Karpas-422 (cell line): ENCODE data around the gene IFIT1. TPM values are rescaled to one million over a fixed set of nuclear protein-coding genes. Genes with fewer than 3 reads are reported as not detected.
"Not testable (repeated sequence)": the region's sequence is repeated elsewhere in the genome, so short reads cannot be mapped to it uniquely, and the experiment has no call there.

Experiments used
- DNase-seq: peaks from one replicate; pipeline ENCODE4 v3.0.0-alpha.2; 2015
- H2AFZ ChIP-seq: fragments of 200-600 bp; sonication (generic); 2 replicates; pipeline ENCODE4 v1.6.1; 2014; ENCODE audit warnings: antibody characterized with exemption, low read length, mixed read lengths
- H3K27ac ChIP-seq: fragments of 200-600 bp; sonication (generic); 2 replicates; pipeline ENCODE4 v1.5.1; 2014; ENCODE audit warnings: mild to moderate bottlenecking, low read length, moderate library complexity
- H3K27me3 ChIP-seq: fragments of 200-600 bp; sonication (generic); 2 replicates; pipeline ENCODE4 v1.6.1; 2014; ENCODE audit warnings: low read length, mixed read lengths
- H3K36me3 ChIP-seq: fragments of 200-600 bp; sonication (generic); 2 replicates; pipeline ENCODE4 v1.6.1; 2014; ENCODE audit warnings: low read length, mixed read lengths; ENCODE audit not compliant: insufficient read depth
- H3K4me1 ChIP-seq: fragments of 200-600 bp; sonication (generic); 2 replicates; pipeline ENCODE4 v1.6.1; 2014; ENCODE audit warnings: mild to moderate bottlenecking, low read length, mixed read lengths
- H3K4me2 ChIP-seq: fragments of 200-600 bp; sonication (generic); 2 replicates; pipeline ENCODE4 v1.6.1; 2014; ENCODE audit warnings: low read length, low read depth, mild to moderate bottlenecking; ENCODE audit not compliant: poor library complexity, severe bottlenecking
- H3K4me3 ChIP-seq: fragments of 200-600 bp; sonication (generic); 2 replicates; pipeline ENCODE4 v1.5.1; 2014; ENCODE audit warnings: mild to moderate bottlenecking, antibody characterized with exemption, low read length, mixed read lengths
- H3K79me2 ChIP-seq: fragments of 200-600 bp; sonication (generic); 2 replicates; pipeline ENCODE4 v1.6.1; 2014; ENCODE audit warnings: mild to moderate bottlenecking, low read length, mixed read lengths
- H3K9ac ChIP-seq: fragments of 200-600 bp; sonication (generic); 2 replicates; pipeline ENCODE4 v1.6.0; 2014; ENCODE audit warnings: low read length
- H3K9me2 ChIP-seq: fragments of 200-600 bp; sonication (generic), shearing (Covaris generic); replicated peaks from 2 replicates; pipeline ENCODE4 v1.6.0; 2014; ENCODE audit warnings: mild to moderate bottlenecking, low read length, moderate library complexity; ENCODE audit not compliant: insufficient read depth
- H3K9me3 ChIP-seq: fragments of 300-700, 200-600 bp; sonication (generic); 2 replicates; pipeline ENCODE4 v1.6.1; 2014; ENCODE audit warnings: low read length, mixed read lengths
- H4K20me1 ChIP-seq: fragments of 200-600 bp; sonication (generic); 2 replicates; pipeline ENCODE4 v1.6.1; 2014; ENCODE audit warnings: mild to moderate bottlenecking, antibody characterized with exemption, low read length, low read depth; ENCODE audit not compliant: insufficient read depth
- total RNA-seq: library from RNA; depleted of rRNA; stranded (reverse); fragments of >200 nt; shearing (Covaris generic); gene quantifications from 2 replicates; pipeline ENCODE4 v1.2.3, GENCODE V29; 2014; ENCODE audit warnings: low replicate concordance

Gene IFIT1
- total RNA-seq, 1 experiment from 2014 or later, result 0.30 TPM

DNA sequence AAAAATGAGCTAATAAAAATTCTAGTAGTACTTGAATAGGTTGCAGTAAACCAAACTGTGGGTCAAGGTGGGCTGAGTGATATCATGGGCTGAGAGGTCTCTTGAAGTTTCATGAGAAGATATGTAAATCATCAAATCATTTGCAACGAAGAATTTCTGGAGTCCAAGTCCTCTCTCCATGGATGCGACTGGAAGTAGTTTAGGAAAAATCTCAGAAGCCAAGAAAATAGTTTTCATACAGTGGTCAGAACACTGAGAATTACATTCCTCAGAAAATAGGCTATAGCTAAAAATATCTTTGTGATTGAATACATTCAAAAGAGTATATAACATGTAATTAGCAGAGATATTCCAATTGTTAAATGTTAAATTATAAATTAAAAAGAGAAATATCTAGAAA is 3.6 kb upstream of the IFIT1 start:
- no peaks in the 10 kb centered on the region for H3K27me3 ChIP-seq

DNA sequence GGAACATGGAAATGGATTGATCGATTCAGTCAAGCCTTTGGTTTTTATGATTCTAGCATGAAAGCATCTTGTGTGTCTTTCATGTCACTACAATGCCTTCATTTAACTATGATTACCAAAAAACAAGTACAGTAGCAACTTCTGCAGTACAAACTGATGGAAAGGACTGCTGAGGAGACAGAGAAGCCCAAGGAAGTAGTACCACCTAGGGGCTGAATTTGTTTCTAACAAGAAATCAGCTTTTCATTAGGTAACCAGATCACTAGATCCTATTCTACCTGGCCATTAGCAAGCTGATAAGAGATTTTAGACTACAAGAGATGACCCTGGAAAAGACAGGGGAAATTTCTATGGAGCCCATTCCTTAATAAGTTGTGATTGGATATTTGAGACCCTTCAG is 3.2 kb upstream of the IFIT1 start:
- Histone ChIP-seq H3K9me3 (no peaks in the 10 kb centered on the region), H3K27ac (no peak overlapping the region), H3K36me3 (no peaks in the 10 kb centered on the region), H4K20me1 (no peaks in the 10 kb centered on the region), H3K27me3 (no peaks in the 10 kb centered on the region), H3K4me2 (no peak overlapping the region), H2AFZ (no peak overlapping the region), H3K9ac (no peak overlapping the region), H3K4me1 (peaks cover 6% of the 10 kb centered on the region), H3K4me3 (no peak overlapping the region), H3K79me2 (no peaks in the 10 kb centered on the region), H3K9me2 (no peaks in the 10 kb centered on the region)
- no peak for DNase-seq

More for the DNA sequence above, 3.6 kb upstream of the IFIT1 start:
- H3K9me3 ChIP-seq, result no peaks in the 10 kb centered on the region
- no peak overlapping the region for H3K27ac ChIP-seq
- H3K9me2 ChIP-seq, result no peaks in the 10 kb centered on the region
- H3K4me3 ChIP-seq, result no peak overlapping the region
- no peaks in the 10 kb centered on the region for H3K79me2 ChIP-seq
- no peak overlapping the region for H3K9ac ChIP-seq
- no peak overlapping the region for H2AFZ ChIP-seq
- H3K4me1 ChIP-seq, result peaks cover 6% of the 10 kb centered on the region
- H4K20me1 ChIP-seq, result no peaks in the 10 kb centered on the region
- no peaks in the 10 kb centered on the region for H3K36me3 ChIP-seq
- no peak for DNase-seq
- no peak overlapping the region for H3K4me2 ChIP-seq

DNA sequence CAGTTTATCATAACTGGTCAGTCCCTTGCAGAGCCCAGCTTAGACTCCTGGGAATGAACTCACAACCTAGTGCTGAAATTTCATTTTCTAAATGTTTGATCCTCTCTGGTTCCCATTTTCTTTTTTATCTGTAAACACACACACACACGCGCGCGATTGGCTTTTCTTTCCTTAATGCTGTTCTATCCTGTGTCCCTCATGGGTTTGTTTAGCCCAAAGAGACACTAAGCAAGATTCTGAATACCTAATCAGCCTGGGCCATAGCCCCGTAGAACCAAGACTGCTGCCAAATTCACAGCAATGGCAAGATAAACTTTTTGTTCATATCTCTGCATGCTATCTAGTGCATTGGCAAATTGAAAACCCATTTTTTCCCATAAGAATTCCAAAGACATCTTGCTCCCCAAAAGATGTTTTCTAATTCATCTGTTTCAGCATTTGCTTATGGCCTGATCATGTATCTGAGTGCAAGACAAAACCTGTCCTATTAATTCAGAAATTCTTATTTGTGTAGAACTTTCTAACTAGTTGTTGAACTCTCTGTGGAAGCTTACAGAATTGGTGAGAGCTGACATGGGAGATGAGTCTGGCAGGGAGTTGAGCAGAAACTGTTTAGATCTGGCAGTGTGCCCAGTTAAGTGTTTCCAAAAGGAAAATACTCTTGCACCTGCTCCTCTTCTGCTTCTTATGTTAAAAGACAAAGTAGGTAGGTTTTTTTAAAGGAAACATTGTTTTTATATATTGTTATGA is 1.8 kb upstream of the IFIT1 start:
- H3K27ac ChIP-seq, result no peak overlapping the region
- H3K9me2 ChIP-seq, result no peaks in the 10 kb centered on the region
- no peak overlapping the region for H3K4me3 ChIP-seq
- DNase-seq, result no peak
- H3K4me1 ChIP-seq, result peaks cover 6% of the 10 kb centered on the region
- H4K20me1 ChIP-seq, result no peaks in the 10 kb centered on the region
- no peaks in the 10 kb centered on the region for H3K9me3 ChIP-seq
- H3K9ac ChIP-seq, result no peak overlapping the region
- H3K36me3 ChIP-seq, result no peaks in the 10 kb centered on the region
- H3K79me2 ChIP-seq, result no peaks in the 10 kb centered on the region
- H3K4me2 ChIP-seq, result no peak overlapping the region
- no peaks in the 10 kb centered on the region for H3K27me3 ChIP-seq
- H2AFZ ChIP-seq, result no peak overlapping the region

DNA sequence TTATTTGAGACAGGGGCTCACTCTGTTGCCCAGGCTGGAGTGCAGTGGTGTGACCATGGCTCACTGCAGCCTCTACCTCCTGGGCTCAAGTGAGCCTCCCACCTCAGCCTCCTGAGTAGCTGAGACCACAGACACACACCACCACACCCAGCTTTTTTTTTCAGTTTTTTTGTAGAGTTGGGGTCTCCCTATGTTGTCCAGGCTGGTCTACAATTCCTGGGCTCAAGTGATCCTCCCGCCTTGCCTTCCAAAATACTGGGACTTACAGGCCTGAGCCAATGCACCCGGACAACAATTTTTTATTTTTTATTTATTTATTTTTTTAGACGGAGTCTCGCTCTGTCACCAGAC is 1.2 kb upstream of the IFIT1 start:
- not testable (repeated sequence) for H3K4me3 ChIP-seq, H3K9me2 ChIP-seq, H3K27ac ChIP-seq, H3K9ac ChIP-seq, H3K27me3 ChIP-seq, H3K36me3 ChIP-seq, DNase-seq, H4K20me1 ChIP-seq, H3K4me1 ChIP-seq, H3K4me2 ChIP-seq, H3K9me3 ChIP-seq, H3K79me2 ChIP-seq, H2AFZ ChIP-seq

DNA sequence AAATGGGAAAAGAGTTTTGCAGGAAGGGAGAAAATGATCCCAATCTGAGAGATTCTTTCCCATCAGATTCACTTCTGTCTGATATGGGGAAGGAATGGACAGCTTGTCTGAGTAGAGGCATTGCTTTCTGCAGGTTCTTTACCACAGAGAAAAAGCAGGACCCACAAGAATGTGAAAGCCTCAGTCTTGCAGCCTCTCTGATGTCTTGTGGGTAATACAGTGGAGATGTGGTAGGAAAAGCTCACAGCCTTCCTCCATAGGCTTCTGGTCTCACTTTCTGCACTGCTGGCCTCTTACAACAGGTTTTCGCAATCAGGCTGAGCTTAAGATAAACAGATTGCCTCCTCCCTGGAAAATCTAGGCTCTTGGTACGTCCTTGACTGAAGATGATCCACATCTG is 551 bp downstream of the IFIT1 start:
- H3K9me3 ChIP-seq, result no peaks in the 10 kb centered on the region
- H3K4me2 ChIP-seq, result peak overlapping the region; percentile 71
- H3K36me3 ChIP-seq, result no peaks in the 10 kb centered on the region
- no peak for DNase-seq
- peaks cover 6% of the 10 kb centered on the region for H3K4me1 ChIP-seq
- H3K79me2 ChIP-seq, result no peaks in the 10 kb centered on the region
- H3K9ac ChIP-seq, result 0 out of 2 replicates have a peak overlapping the region, but pooled peaks have one; percentile 33
- H3K9me2 ChIP-seq, result no peaks in the 10 kb centered on the region
- no peaks in the 10 kb centered on the region for H3K27me3 ChIP-seq
- H3K27ac ChIP-seq, result no peak overlapping the region
- H4K20me1 ChIP-seq, result no peaks in the 10 kb centered on the region
- peak overlapping the region; percentile 50; the same call in 1 of the 2 replicates for H2AFZ ChIP-seq
- peak overlapping the region; percentile 32; the same call in 1 of the 2 replicates for H3K4me3 ChIP-seq

DNA sequence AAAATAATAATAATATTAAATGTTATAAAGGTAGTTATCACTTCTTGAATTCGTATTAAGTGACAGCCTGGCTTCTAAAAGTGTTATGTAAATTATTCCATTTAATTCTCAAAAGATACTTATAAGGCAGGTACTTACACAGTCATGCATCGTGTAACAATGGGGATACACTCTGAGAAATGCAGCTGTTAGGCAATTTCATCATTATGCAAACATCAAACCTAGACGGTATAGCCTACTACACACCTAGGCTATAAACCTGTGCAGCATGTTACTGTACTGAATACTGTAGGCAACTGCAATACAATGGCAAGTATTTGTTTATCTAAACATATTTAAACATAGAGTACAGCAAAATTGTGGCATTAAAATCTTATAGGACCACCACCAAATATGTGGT is 1.5 kb downstream of the IFIT1 start:
- no peaks in the 10 kb centered on the region for H3K79me2 ChIP-seq
- H3K9me2 ChIP-seq, result no peaks in the 10 kb centered on the region
- no peak overlapping the region for H3K4me2 ChIP-seq
- no peak overlapping the region for H3K9ac ChIP-seq
- H3K4me1 ChIP-seq, result peaks cover 6% of the 10 kb centered on the region
- H3K27me3 ChIP-seq, result no peaks in the 10 kb centered on the region
- H3K9me3 ChIP-seq, result no peaks in the 10 kb centered on the region
- H3K36me3 ChIP-seq, result no peaks in the 10 kb centered on the region
- no peaks in the 10 kb centered on the region for H4K20me1 ChIP-seq
- no peak overlapping the region for H2AFZ ChIP-seq
- no peak overlapping the region for H3K4me3 ChIP-seq
- DNase-seq, result no peak
- no peak overlapping the region for H3K27ac ChIP-seq

DNA sequence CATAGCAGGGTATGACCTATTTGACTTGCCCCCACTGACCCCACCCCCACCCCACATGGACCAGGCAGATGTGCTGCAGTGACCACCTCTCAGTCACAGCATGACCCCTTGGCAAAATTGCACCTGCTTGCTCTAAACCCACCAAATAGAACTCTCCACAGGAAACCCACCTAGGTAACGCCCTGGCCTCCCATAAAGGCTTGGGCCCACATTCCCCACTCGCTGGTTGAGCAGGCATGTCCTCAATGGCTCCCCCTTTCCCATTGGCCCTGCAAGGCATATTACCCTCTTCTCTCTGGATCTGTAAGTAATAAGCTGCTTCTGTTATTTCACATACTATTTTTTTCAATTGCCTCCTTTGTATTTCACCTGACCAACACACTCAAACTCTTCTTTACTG is 2.7 kb downstream of the IFIT1 start:
- H3K4me2 ChIP-seq, result no peak overlapping the region
- no peak overlapping the region for H3K27ac ChIP-seq
- H3K9me3 ChIP-seq, result no peaks in the 10 kb centered on the region
- no peaks in the 10 kb centered on the region for H4K20me1 ChIP-seq
- H3K79me2 ChIP-seq, result no peaks in the 10 kb centered on the region
- no peaks in the 10 kb centered on the region for H3K36me3 ChIP-seq
- no peak for DNase-seq
- no peaks in the 10 kb centered on the region for H3K27me3 ChIP-seq
- no peaks in the 10 kb centered on the region for H3K9me2 ChIP-seq
- no peak overlapping the region for H3K9ac ChIP-seq
- no peak overlapping the region for H3K4me3 ChIP-seq
- H3K4me1 ChIP-seq, result peaks cover 6% of the 10 kb centered on the region
- no peak overlapping the region for H2AFZ ChIP-seq

DNA sequence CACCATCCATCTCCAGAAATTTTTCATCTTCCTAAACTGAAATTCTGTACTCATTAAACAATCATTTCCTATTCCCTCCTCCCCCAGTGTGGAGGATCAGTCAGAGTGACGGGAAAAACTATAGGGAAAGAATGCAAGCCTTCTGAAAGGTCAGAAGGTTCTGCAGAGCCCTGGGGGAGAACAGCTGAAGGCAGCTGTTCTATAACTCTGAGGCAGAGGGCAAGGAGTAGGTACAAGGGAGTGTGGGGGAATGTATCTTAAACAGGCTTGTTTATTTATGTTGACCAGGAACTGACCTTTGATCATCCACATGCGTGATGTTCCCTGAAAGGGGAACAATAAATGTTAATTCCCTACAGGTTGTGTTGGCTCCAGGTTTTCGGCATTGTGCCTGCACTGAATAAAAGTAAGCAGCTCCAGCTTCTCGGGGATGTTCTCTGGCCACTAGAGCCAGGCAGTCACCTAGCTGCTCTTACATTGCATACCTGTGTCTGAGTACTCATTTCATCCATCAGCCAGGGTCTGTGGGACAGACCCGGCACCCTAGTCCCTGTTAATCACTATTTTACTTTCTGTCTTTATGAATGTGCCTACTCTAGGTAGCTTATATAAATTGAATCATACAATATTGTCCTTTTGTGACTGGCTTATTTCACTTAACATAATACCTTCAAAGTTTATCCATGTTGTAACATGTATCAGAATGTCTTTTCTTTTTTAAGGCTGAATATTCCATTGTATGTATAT is 5.8 kb downstream of the IFIT1 start:
- Histone ChIP-seq H3K27me3 (no peaks in the 10 kb centered on the region), H3K4me3 (no peak overlapping the region), H3K9ac (no peak overlapping the region), H4K20me1 (no peaks in the 10 kb centered on the region), H3K79me2 (no peaks in the 10 kb centered on the region), H3K9me2 (no peaks in the 10 kb centered on the region), H3K4me2 (no peak overlapping the region), H2AFZ (no peak overlapping the region), H3K27ac (no peak overlapping the region), H3K4me1 (no peaks in the 10 kb centered on the region; the same call in 1 of the 2 replicates), H3K36me3 (no peaks in the 10 kb centered on the region), H3K9me3 (no peaks in the 10 kb centered on the region)
- no peak for DNase-seq
